HG02938 (cell line): ENCODE results near the gene SIPA1L3.
"Not testable (repeated sequence)": the region's sequence is repeated elsewhere in the genome, so short reads cannot be mapped to it uniquely, and the experiment has no call there.

Experiments
- ATAC-seq: cut with Tn5 transposase; IDR thresholded peaks from one replicate; pipeline ENCODE4 v1.9.1; 2021; ENCODE audit warnings: mild to moderate bottlenecking, moderate library complexity; ENCODE audit not compliant: unreplicated experiment

SIPA1L3 gene

DNA sequence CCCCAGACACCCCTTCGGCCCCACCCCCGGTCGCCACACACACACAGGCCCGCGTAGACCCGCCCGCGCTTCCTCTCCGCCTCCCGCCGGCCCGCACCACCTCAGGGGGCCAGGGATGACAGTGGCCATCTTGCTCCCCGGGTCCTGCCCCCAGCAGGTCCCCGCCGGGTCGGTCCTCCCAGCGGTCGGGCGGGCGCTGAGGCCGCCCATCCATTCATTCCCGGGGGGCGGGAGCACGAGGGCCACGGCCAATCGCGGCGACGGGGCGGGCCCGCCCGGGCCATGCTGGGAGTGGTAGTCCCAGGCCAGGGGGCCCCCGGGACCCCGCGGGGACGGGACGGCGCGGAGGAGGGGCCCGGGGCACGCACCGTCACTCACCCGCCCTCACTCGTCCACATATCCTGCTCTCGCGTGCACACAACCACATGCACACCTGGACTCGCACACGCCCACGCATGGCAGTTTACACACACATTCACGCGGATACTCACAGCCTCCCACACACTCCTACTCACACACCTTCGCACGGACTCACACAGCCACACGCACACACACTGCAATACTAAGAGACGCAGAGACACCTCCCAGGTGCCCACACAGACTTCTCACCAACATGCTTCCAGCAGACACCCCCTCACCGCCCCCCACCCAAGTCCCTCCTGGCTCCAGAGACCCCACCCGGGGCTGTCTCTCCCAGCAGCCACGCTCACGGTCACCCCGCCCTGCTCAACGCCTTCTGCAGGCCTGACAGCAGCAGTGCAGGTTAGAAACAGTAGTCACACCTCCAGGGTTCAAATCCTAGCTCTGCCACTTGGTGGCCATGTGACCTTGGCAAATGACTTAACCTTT, 317.2 kb downstream of the SIPA1L3 start, which contains the start of gene DPF1:
Gene DPF1 (minus strand): TSS at position 209 of the 849 bp plus-strand sequence. CDS start 80 bp downstream, at position 129.
- no peak for ATAC-seq

DNA sequence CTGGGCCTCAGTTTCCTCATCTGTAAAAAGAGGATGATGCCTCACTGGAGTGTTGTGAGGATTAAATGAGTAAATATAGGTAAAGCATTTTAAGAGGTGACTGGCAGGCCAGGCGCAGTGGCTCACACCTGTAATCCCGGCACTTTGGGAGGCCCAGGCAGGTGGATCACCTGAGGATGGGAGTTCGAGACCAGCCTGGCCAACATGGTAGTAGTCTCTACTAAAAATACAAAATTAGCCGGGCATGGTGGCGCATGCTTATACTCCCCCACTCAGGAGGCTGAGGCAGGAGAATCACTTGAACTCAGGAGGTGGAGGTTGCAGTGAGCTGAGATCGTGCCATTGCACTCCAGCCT, 317.8 kb downstream of the SIPA1L3 start:
- ATAC-seq, result not testable (repeated sequence)

DNA sequence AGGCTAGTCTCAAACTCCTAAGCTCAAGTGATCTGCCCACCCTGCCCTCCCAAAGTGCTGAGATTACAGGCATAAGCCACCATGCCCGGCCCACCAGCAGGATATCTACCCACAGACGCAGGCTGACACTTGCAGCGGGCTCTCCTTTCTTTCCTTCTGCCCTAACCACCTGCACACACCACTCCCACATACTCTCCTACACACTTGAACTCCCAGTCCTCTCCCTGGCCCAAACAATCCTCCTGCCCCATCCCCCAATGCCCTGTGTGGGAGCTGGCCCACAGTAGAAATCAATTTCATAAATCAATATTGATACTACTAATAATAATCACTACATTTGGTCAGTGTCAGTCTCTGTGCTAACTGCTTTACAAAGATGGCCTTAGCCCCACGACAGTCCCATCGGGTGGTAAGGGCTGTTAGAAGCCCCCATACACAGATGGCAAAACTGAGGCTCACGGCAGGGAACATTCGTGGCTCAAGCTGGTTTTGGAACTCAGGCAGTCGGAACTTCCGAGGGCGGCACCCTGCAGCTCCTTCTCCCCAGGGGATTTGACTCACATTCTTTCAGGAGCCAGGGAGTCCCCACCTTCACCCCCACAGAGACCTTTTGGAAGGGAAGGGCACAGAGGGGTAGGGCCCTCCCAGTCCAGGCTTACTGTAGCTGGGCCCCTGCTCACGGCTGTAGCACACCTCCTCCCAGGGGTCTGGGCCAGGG, 320.4 kb downstream of the SIPA1L3 start:
- no peak for ATAC-seq

DNA sequence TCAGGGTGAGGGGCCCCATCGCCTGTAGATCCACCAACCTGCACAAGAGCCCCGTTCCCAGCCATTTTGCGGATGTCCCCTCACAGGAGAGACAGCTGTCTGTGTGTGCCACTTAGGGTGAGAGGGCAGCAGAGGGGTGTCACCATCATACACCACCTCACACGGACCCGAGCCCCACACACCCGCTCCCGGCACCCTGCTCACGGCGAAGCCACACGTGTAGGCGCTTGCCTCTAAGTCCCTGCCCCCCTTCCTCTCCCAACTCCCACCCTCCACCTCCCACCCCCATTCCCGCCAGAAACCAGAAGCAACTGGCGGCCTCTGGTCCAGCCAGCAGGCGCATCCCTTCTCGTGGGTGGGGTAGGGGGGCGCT, 321.0 kb downstream of the SIPA1L3 start:
- ATAC-seq, result no peak

DNA sequence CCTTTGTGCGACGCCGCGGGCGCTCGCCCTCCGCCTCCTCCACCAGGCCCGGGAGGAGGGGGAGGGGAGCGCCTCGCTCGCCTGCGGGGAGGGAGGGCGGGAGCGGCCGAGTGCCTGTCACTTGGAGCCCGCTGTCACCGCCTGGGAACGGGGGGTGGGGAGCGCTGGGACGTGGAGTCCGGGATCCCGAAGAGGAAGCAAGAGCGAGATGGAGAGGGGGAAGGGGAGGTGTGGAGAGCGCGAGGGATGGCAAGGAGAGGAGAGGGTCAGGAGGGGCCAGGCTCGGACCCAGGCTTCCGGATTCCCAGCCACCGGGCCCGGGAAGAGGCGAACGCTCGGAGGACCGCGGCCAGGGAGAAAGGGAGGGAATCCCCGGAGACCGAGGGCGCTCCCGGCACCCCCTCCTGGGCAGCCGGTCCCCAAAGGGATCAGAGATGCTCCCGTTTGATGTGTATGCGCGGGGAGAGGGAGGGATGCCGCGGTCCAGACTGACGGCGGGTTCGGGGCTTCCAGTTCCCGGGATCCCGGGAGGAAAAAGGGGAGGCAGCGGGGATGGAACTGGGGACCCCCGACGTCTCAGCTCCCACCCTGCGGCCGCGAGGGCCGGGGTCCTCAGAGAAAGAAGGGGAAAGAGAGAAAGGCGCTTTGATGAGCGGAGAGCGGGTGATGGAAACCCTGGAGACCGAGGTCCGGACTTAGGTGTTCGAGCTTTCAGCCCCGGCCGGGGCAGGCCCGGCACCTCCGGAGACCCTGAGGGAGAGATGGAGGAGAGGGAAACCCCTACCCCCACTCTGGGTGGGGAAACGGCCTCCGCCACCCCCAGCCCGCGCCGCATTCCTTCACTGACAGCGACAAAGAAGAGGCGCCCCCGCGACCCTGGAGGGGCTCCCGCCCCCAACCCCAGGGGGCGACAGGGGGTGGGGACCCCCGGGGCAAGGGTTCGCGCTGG, 321.8 kb downstream of the SIPA1L3 start:
- no peak for ATAC-seq

DNA sequence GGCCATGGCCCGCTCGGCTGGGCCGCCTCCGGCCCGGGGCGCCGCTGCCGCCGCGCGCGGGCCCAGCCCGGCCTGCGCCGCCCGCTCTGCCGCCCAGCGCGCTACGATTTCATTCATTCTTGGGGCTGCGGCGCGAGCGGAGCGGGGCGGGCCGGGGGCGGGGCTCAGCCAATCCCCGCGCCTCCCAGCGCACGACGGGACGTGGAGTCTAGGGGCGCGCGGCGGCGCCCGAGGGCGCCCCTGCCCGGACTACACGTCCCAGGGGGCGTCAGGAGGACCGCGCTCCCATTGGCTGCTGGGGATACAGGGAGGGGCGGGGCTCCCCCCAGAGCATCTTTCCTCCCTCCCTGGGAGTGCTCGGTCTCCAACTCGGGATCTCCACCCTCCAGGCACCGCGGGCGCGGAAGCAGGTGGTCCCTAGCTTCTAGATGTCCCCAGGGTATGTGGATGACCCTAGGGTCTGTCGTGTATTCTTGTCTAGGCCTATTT, 322.6 kb downstream of the SIPA1L3 start:
- ATAC-seq, result no peak

DNA sequence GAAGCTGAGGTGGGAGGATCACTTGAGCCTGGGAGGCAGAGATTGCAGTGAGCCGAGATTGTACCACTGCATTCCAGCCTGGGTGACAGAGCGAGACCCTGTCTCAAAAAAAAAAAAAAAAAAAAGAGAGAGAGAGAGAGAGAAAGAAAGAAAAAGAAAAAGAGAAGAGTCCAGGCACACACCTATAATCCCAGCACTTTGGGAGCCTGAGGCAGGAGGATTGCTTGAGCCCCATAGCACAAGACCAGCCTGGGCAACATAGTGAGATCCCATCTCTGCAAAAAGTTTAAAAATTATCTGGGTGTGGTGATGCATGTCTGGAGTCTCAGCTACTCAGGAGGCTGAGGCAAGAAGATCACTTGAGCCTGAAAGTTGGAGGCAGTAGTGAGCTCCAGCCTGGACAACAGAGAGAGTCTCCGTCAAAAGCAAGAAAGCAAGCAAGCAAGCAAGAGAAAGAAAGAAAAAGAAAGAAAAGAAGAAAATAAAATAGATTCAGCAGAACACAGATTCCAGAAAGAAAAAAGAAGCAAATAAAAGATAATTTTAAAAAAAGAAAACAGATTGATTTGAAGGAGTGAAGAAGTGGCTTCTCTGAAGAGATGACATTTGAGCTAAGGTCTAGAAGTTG, 323.6 kb downstream of the SIPA1L3 start:
- ATAC-seq, result not testable (repeated sequence)

DNA sequence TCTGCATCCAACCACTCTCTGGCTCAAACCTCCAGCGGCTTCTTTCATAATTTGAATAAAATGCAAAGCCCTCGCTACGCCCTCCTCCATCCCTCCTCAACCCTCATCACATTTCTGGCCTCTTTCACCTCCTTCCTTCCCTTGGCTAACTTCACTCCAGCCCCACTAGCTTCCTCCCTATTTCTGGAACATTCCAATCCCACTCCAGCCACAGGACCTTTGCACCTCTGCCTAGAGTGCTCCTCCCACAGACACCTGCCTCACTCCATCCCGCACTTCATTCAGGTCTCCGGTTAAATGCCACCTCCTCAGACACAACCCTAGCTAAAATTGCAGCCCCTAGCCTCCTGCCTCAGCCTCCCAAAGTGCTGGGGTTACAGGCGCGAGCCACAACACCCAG, 324.9 kb downstream of the SIPA1L3 start:
- ATAC-seq, result no peak

DNA sequence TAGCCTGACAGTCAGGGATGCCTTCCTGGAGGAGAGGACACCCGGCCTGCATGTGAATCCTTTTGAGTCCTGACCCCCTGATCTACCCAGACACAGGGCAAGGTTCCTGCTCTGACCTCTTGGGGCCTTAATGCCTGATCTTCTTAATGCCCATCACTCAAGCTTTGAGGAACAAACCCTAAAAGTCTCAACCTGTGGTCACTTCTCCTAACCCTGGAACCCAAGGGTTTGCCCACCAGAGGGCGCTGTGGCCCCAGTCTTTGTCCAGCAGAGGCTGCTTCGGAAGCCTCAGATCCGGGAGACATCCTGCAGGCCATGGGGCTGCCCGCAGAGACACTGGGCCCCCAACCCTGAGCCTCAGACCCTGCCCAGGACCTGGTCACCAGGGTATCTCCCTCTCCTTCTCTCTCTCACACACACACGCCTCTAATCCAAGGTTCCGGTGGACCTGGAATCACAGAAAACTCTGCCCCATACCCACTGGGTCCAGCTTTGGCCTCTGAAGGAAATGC, 326.8 kb downstream of the SIPA1L3 start:
- no peak for ATAC-seq

DNA sequence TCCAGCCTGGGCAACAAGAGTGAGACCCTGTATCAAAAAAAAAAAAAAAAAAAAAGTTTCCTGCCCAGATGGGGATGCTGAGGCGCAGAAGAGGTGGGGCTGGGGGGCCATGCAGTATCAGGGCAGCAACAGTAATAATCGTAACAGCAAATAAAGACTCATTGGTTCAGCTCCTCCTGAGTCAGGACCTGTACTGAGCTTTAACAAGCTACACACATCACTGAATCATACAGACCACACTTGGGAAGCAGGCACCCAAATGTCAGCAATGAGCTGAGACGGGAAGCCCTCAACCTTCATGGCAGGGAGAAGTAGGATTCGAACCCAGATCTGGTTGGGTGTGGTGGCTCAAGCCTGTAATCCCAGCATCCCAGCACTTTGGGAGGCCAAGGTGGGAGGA, 327.6 kb downstream of the SIPA1L3 start:
- ATAC-seq, result no peak

DNA sequence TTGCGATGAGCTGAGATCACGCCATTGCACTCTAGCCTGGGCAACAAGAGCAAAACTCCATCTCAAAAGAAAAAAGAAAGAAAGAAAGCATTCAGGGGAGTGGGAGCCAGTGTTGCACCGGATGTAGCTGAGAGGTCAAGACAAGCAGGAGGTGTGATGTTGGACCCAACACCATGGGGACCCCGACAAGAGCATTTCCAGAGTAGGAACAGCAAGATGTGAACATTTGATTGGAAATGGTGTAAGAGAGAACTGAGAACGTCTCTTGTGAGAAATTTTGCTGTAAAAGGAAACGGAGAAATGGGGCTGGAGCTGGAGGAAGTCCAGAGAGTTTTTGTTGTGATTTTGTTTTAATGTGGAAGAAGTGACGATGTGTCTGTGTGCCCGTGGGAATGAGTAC, 332.8 kb downstream of the SIPA1L3 start:
- ATAC-seq, result no peak

DNA sequence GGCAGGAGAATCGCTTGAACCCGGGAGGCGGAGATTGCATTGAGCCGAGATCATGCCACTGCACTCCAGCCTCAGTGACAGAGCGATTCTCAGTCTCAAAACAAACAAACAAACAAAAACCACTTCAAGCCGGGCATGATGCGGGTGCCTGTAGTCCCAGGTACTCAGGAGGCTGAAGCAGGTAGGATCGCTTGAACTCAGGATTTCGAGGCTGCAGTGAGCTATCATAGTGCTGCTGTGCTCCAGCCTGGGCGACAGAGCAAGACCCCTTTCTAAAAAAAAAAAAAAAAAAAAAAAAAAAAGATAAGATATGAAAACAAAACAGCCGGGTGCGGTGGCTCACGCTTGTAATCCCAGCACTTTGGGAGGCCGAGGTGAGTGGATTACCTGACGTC, 336.3 kb downstream of the SIPA1L3 start:
- no peak for ATAC-seq

DNA sequence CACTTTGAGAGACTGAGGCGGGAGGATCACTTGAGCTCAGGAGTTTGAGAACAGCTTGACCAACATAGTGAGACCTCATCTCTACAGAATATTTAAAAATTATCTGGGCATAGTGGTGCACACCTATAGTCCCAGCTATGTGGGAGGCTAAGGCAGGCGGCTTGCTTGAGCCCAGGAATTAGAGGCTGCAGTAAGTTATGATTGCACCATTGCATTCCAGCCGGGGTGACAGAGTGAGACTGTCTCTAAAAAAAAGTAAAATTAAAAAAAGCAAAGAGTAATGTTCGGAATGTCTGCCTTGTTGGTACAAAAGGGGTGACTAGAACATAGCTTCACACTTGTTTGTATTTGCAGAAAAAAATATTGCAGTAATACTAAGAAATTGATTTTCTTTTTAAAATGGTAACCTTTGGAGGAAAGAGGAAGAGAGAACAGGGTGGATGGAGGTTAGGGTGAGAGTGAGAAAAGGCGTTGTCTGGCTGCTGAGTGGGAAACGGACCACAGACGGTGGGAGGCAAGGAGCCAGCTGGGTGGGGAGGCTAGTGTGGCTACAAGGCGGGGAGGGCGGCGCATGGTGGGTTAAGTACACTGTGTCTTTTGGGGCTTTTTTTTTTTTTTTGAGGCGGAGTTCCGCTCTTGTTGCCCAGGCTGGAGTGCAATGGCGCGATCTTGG, 339.0 kb downstream of the SIPA1L3 start:
- ATAC-seq, result no peak

DNA sequence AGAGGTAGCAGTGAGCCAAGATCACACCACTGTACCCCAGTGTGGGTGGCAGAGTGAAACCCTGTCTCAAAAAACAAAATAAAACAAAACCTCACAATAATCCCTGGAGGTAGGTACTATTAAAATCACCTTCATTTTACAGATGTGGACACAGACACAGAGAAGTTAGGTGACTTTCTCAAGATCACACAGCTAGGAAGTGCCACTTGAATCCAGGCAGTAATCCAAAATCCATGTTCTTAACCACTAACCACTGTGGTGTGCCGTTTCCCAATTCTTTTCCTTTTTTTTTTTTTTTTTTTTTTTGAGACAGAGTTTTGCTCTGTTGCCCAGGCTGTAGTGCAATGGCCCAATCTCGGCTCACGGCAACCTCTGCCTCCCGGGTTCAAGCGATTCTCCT, 340.1 kb downstream of the SIPA1L3 start:
- ATAC-seq, result no peak

DNA sequence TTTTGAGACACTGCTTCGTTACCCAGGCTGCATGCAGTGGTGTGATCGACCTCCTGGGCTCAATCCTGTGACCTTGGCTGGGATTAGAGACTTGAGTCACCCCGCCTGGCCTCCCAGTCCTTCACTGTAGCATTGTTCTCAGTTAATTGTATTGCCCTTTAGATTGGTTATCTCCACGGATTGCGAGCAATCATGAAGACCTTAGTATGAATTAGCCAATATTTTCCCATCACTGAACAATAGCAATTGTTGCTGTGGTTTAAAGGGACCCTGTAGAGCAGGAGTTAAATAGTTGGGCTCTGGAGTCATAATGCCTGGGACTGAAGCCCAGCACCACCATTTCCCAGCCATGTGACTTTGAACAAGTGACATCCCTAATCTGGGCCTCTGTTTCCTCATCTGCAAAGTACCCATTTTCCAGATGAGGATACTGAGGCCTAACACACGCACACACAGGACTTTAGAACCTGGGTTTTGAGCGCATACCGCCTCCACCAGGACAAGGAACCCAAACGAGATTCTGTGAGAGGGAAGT, 340.8 kb downstream of the SIPA1L3 start:
- no peak for ATAC-seq

DNA sequence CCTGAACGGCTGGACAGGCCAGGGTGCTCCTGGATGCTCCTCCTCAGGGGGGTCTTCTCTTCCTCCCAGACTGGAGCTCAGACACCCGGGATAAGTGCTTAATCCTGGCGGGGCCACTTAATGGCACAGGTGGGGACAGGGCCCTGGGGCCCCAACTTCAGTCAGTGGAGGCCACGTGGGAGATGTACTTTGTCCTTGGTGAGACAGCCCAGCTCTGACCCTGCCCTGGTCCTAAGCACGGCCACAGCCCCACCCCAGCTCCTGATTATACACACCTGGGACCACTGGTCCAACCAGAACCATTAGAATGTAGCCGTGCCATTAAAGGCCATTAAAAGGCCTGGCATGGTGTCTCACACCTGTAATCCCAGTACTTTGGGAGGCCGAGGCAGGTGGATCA, 341.4 kb downstream of the SIPA1L3 start:
- no peak for ATAC-seq

DNA sequence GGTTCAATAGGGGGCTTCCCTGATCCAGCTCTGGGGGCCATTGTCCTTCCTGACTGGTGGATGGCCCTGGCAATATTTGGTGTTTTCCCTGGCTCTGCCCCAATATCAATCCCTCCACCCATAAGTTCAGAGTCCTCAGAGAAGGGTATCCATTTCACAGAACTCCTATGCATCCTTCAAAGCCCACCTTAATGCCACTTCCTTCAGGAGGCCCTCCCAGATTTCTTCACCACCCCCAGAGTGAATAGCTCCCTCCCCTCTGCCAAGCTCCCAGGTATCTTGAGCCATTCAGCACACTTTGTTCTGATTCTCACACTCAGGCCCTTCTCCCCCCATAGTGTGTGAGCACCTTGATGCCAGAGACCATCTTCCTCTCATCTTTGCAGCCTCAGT, 343.4 kb downstream of the SIPA1L3 start:
- no peak for ATAC-seq

DNA sequence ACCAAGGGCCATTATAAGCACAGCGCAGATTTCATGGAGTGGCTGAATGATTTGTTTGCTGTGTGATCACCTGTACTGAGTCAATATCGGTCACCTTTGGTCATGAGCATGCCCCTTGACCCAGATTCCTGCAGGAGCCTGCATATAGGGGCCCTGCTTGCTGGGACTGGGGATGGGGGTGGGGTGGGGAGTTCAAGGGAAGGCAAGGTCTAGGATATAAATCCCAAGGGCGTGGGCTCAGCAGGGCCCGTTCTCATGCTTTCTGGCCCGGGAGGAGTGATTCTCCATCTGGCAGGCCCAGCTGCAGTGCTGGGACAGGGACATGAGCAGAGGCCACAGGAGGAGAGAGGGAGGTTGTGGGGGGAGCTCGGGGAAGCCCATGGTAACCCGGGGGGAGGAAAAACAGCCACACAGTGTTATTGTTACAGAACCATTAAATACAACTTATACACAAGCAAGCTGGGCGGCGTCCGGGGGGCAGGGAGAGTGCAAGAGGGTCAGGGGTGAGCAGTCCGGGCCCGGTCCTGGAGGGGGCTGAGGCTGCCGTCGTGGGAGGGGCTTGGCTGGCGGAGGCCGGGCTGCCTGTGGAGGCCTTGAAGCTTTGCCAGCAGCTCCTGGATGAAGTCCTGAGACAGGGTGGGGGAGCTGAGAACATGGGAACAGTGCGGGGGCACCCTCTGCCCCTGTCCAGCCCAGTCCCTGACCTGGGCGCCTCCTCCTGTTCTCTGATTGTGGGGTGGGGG, 344.0 kb downstream of the SIPA1L3 start:
- ATAC-seq, result no peak

DNA sequence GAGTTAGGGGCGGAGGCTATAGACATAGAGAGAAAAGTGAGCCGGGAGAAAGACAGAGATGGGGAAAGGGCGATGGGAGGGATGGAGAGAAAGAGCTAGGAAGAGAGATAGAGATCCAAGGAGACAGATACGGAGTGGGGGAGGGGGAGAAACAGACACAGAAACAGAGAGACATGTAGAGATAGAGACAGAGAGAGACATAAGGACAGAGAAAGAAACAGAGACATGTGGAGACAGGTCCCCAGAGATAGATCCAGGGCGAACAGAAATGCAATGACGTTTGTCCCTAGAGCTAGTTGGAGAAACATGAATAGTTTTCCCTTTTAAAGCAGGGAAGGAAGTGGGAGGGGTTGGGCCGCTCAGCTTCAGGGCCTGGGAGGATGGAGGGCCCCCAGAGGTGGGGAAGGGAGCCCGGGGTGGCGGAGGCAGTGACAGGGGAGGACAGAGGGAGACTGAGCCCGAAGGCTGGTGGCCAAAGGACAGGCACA, 344.6 kb downstream of the SIPA1L3 start:
- no peak for ATAC-seq
